ENCODE measurements around the gene LCAT.

The LCAT gene

DNA sequence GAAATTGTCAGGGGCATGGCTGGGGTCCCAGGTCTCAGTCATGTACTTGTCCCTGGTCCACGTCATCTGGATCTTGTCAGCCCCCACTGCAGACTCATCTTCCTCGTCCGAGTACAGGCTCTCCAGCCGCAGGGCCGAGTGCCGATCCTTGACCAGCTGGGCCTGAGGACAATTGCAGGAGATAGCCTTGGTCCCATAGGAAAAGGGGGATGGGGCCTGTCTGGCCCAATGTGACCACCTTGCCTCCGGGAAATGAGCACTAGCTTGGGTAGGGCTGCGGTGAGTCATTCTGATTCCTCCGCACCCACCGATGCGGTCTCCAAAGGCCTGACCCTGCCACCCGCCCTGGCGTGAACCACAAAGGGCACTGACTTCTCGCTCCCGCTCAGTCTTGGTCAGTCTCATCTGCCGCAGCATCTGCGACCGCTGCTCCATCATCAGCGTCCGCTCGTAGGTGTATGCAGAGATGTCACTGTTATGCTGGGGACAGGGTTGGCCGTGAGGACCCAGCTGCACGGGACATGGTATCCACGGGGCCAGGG is 1.5 kb upstream of the LCAT start:
- no peak overlapping the region for H3K4me3 ChIP-seq (ENCODE audit: insufficient read depth in 1 of 2, low read depth in 1 of 2, low read length in 2 of 2)
- 92% methylated on average over 24 of the region's 24 CpGs for WGBS

DNA sequence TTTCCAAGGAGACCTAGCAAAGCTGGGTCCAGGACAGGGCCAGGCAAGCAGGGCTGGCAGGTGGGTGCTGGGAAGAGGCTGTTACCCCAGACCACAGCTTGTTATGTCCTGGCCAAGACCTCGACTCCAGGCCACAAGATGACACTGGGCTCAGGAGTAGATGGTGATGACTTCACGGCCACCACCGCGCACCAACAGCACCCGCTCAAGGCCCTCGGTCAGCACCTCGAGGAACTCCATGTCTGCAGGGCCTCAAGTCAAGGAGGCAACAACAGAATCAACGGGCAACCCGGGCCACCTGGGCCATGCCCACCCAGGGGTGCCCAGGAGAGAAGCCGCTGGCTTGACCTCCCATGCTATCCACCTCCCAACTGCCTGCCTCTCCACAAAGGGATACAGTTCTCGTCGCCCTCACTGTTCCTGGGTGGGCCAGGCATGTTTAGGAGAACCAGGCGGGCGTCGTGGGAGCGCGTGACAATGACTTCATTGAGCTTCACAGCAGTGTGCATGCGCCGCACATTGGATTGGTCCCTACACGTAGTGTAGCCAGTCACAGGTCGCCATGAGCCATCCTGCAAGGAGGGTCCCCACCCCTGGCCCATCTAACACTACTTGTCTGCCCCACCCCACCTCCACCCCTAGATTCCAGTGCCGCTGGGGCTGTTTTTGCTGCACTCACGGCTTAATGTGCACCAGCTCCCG is 921 bp upstream of the LCAT start:
- H2BK120ac ChIP-seq (ENCODE audit: low read depth, low read length), result no peak overlapping the region
- H2AFZ ChIP-seq (ENCODE audit: low read depth, low read length), result no peak overlapping the region
- no peaks in the 10 kb centered on the region for H3K9me3 ChIP-seq (ENCODE audit: control insufficient read depth, low read length)
- H2BK15ac ChIP-seq (ENCODE audit: low read depth, poor library complexity, severe bottlenecking), result no peak overlapping the region
- no peak overlapping the region for H4K91ac ChIP-seq (ENCODE audit: low read length)
- no peak overlapping the region for H3K4me3 ChIP-seq (ENCODE audit: insufficient read depth in 1 of 2, low read depth in 1 of 2, low read length in 2 of 2)
- no peak overlapping the region for H3K4me2 ChIP-seq (ENCODE audit: low read length, poor library complexity, severe bottlenecking)
- H3K27ac ChIP-seq (ENCODE audit: low read length, poor library complexity, severe bottlenecking), result no peak overlapping the region
- H3K36me3 ChIP-seq (ENCODE audit: control insufficient read depth in 1 of 2, insufficient read depth in 2 of 2, low read depth in 1 of 2, low read length in 2 of 2), result peaks cover 89 to 97% of the 10 kb centered on the region in 2 experiments
- H3K14ac ChIP-seq (ENCODE audit: low read length in 2 of 2), result no peak overlapping the region
- H3K27me3 ChIP-seq (ENCODE audit: control insufficient read depth in 1 of 2, insufficient read depth in 1 of 2, low read length in 2 of 2), result no peaks in the 10 kb centered on the region
- no peak for DNase-seq
- no peak overlapping the region for H4K8ac ChIP-seq (ENCODE audit: low read length)
- H3K23ac ChIP-seq (ENCODE audit: low read length in 2 of 2), result no peak overlapping the region
- 96% methylated on average over 24 of the region's 24 CpGs for WGBS
- no peak overlapping the region for H2BK12ac ChIP-seq (ENCODE audit: low read length in 2 of 2)
- H2BK5ac ChIP-seq (ENCODE audit: low read depth, low read length, poor library complexity, severe bottlenecking), result no peak overlapping the region
- H3K79me1 ChIP-seq (replicated peaks; ENCODE audit: low read length, poor library complexity, severe bottlenecking), result peaks cover 45% of the 10 kb centered on the region
- H3K4ac ChIP-seq (ENCODE audit: low read depth in 1 of 2, low read length in 2 of 2), result no peak overlapping the region
- H3K4me1 ChIP-seq (ENCODE audit: control insufficient read depth, insufficient read depth, low read depth, low read length), result peaks cover 21% of the 10 kb centered on the region
- H3K18ac ChIP-seq (ENCODE audit: low read depth in 1 of 2, low read length in 2 of 2), result no peak overlapping the region
- no peak overlapping the region for H2AK5ac ChIP-seq (ENCODE audit: low read length, severe bottlenecking)
- H3K9ac ChIP-seq (ENCODE audit: low read length), result peak overlapping the region; percentile 65

More for the DNA sequence above, 1.5 kb upstream of the LCAT start:
- no peak for DNase-seq
- Histone ChIP-seq H2AK5ac (ENCODE audit: low read length, severe bottlenecking) (no peak overlapping the region), H3K9ac (ENCODE audit: low read length) (no peak overlapping the region), H3K79me1 (replicated peaks; ENCODE audit: low read length, poor library complexity, severe bottlenecking) (peaks cover 51% of the 10 kb centered on the region), H2AFZ (ENCODE audit: low read depth, low read length) (no peak overlapping the region), H3K4me2 (ENCODE audit: low read length, poor library complexity, severe bottlenecking) (no peak overlapping the region), H3K23ac (ENCODE audit: low read length in 2 of 2) (no peak overlapping the region), H2BK15ac (ENCODE audit: low read depth, poor library complexity, severe bottlenecking) (no peak overlapping the region), H2BK120ac (ENCODE audit: low read depth, low read length) (no peak overlapping the region), H3K4ac (ENCODE audit: low read depth in 1 of 2, low read length in 2 of 2) (no peak overlapping the region), H3K4me1 (ENCODE audit: control insufficient read depth, insufficient read depth, low read depth, low read length) (peaks cover 18% of the 10 kb centered on the region), H4K8ac (ENCODE audit: low read length) (no peak overlapping the region), H2BK5ac (ENCODE audit: low read depth, low read length, poor library complexity, severe bottlenecking) (no peak overlapping the region), H3K18ac (ENCODE audit: low read depth in 1 of 2, low read length in 2 of 2) (no peak overlapping the region), H4K91ac (ENCODE audit: low read length) (no peak overlapping the region), H3K9me3 (ENCODE audit: control insufficient read depth, low read length) (no peaks in the 10 kb centered on the region), H3K14ac (ENCODE audit: low read length in 2 of 2) (no peak overlapping the region), H3K27me3 (ENCODE audit: control insufficient read depth in 1 of 2, insufficient read depth in 1 of 2, low read length in 2 of 2) (no peaks in the 10 kb centered on the region), H3K27ac (ENCODE audit: low read length, poor library complexity, severe bottlenecking) (no peak overlapping the region), H2BK12ac (ENCODE audit: low read length in 2 of 2) (no peak overlapping the region), H3K36me3 (ENCODE audit: control insufficient read depth in 1 of 2, insufficient read depth in 2 of 2, low read depth in 1 of 2, low read length in 2 of 2) (peaks cover 89 to 97% of the 10 kb centered on the region in 2 experiments)

DNA sequence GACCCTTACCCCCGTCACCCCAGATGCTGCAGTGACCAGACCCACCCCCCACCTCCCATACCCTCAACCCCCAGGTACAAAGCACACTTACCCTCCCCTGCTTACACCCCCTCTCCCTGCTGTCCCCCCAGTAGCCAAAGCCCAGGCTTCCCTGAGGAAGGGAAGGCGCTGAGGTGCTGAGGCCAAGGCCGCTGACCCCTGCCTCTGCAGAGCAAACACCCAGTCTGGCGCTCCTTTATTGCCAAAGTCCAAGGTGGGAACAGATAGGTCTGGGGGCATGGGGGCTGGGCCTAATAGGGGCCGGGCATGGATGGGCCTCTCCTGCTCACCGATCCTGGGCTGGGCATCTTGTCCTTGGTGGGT is 683 bp downstream of the LCAT start:
- Histone ChIP-seq H3K4ac (ENCODE audit: low read depth in 1 of 2, low read length in 2 of 2) (no peak overlapping the region), H3K9ac (ENCODE audit: low read length) (peak overlapping the region; percentile 65), H3K27ac (ENCODE audit: low read length, poor library complexity, severe bottlenecking) (no peak overlapping the region), H2AK5ac (ENCODE audit: low read length, severe bottlenecking) (no peak overlapping the region), H2BK5ac (ENCODE audit: low read depth, low read length, poor library complexity, severe bottlenecking) (no peak overlapping the region), H3K79me1 (replicated peaks; ENCODE audit: low read length, poor library complexity, severe bottlenecking) (peaks cover 31% of the 10 kb centered on the region), H3K14ac (ENCODE audit: low read length in 2 of 2) (no peak overlapping the region), H3K23ac (ENCODE audit: low read length in 2 of 2) (no peak overlapping the region), H3K9me3 (ENCODE audit: control insufficient read depth, low read length) (no peaks in the 10 kb centered on the region), H2BK12ac (ENCODE audit: low read length in 2 of 2) (no peak overlapping the region), H4K8ac (ENCODE audit: low read length) (no peak overlapping the region), H4K91ac (ENCODE audit: low read length) (peak overlapping the region; percentile 8), H2BK15ac (ENCODE audit: low read depth, poor library complexity, severe bottlenecking) (no peak overlapping the region), H3K4me1 (ENCODE audit: control insufficient read depth, insufficient read depth, low read depth, low read length) (peaks cover 19% of the 10 kb centered on the region), H2BK120ac (ENCODE audit: low read depth, low read length) (no peak overlapping the region), H3K27me3 (ENCODE audit: control insufficient read depth in 1 of 2, insufficient read depth in 1 of 2, low read length in 2 of 2) (no peaks in the 10 kb centered on the region), H3K4me3 (ENCODE audit: insufficient read depth in 1 of 2, low read depth in 1 of 2, low read length in 2 of 2) (no peak overlapping the region), H3K18ac (ENCODE audit: low read depth in 1 of 2, low read length in 2 of 2) (no peak overlapping the region), H3K4me2 (ENCODE audit: low read length, poor library complexity, severe bottlenecking) (no peak overlapping the region), H2AFZ (ENCODE audit: low read depth, low read length) (no peak overlapping the region), H3K36me3 (ENCODE audit: control insufficient read depth in 1 of 2, insufficient read depth in 2 of 2, low read depth in 1 of 2, low read length in 2 of 2) (peaks cover 80 to 90% of the 10 kb centered on the region in 2 experiments)
- no peak for DNase-seq
- 95% methylated on average over 6 of the region's 6 CpGs for WGBS

DNA sequence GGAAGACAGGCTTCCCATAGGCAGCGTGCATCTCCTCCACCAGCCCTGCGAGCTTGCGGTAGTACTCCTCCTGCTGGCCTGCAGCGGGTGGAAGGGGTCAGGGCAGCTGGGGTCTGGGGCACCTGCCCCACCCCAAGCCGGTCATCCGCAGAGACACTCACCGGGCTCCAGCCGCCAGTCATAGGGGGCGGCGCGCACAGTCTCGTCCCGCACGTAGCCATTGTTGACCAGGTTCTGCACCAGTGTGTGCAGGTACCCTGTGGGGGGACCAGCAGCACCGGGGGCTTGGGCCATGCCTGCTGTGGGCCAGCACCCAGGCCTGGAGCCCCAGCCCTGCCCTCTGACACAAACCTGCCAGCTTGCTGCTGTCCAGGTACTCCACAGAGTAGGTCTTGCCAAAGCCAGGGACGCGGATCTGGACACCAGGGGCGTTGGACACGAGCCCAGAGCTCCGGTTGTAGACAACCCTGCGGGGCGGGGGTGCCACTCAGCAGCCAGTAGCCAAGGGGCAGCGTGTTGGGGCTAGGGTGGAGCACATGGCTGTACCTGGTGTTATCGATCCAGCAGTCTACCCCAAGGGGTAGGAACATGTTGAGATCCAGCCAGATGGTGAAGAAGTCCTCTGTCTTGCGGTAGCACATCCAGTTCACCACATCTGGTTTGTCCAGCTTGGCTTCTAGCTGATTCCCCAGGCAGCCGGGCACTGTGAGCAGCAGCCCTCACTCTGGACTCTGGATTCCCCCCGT is 1.2 kb downstream of the LCAT start:
- peaks cover 26% of the 10 kb centered on the region for H3K79me1 ChIP-seq (replicated peaks; ENCODE audit: low read length, poor library complexity, severe bottlenecking)
- H2BK15ac ChIP-seq (ENCODE audit: low read depth, poor library complexity, severe bottlenecking), result no peak overlapping the region
- H2AFZ ChIP-seq (ENCODE audit: low read depth, low read length), result no peak overlapping the region
- no peak overlapping the region for H2AK5ac ChIP-seq (ENCODE audit: low read length, severe bottlenecking)
- H2BK12ac ChIP-seq (ENCODE audit: low read length in 2 of 2), result no peak overlapping the region
- no peaks in the 10 kb centered on the region for H3K9me3 ChIP-seq (ENCODE audit: control insufficient read depth, low read length)
- H3K14ac ChIP-seq (ENCODE audit: low read length in 2 of 2), result no peak overlapping the region
- H3K4me2 ChIP-seq (ENCODE audit: low read length, poor library complexity, severe bottlenecking), result no peak overlapping the region
- no peak overlapping the region for H2BK120ac ChIP-seq (ENCODE audit: low read depth, low read length)
- H3K27ac ChIP-seq (ENCODE audit: low read length, poor library complexity, severe bottlenecking), result no peak overlapping the region
- H3K9ac ChIP-seq (ENCODE audit: low read length), result no peak overlapping the region
- H3K23ac ChIP-seq (ENCODE audit: low read length in 2 of 2), result no peak overlapping the region
- no peaks in the 10 kb centered on the region for H3K27me3 ChIP-seq (ENCODE audit: control insufficient read depth in 1 of 2, insufficient read depth in 1 of 2, low read length in 2 of 2)
- no peak overlapping the region for H2BK5ac ChIP-seq (ENCODE audit: low read depth, low read length, poor library complexity, severe bottlenecking)
- no peak overlapping the region for H4K8ac ChIP-seq (ENCODE audit: low read length)
- peak overlapping the region; percentile 8 for H4K91ac ChIP-seq (ENCODE audit: low read length)
- no peak overlapping the region for H3K18ac ChIP-seq (ENCODE audit: low read depth in 1 of 2, low read length in 2 of 2)
- H3K4me1 ChIP-seq (ENCODE audit: control insufficient read depth, insufficient read depth, low read depth, low read length), result peaks cover 19% of the 10 kb centered on the region
- no peak for DNase-seq
- H3K4me3 ChIP-seq (ENCODE audit: insufficient read depth in 1 of 2, low read depth in 1 of 2, low read length in 2 of 2), result no peak overlapping the region
- 96% methylated on average over 27 of the region's 27 CpGs for WGBS
- H3K4ac ChIP-seq (ENCODE audit: low read depth in 1 of 2, low read length in 2 of 2), result no peak overlapping the region
- peaks cover 75 to 84% of the 10 kb centered on the region in 2 experiments for H3K36me3 ChIP-seq (ENCODE audit: control insufficient read depth in 1 of 2, insufficient read depth in 2 of 2, low read depth in 1 of 2, low read length in 2 of 2)

All from mesenchymal stem cell (in vitro differentiated cells and primary cell).